GM21447 (cell line): ENCODE results near the gene EDIL3.
"Not testable (repeated sequence)": the region's sequence is repeated elsewhere in the genome, so short reads cannot be mapped to it uniquely, and the experiment has no call there.

Experiments
- ATAC-seq: cut with Tn5 transposase; IDR thresholded peaks from one replicate; pipeline ENCODE4 v1.9.1; 2021; ENCODE audit not compliant: unreplicated experiment

The EDIL3 gene

DNA sequence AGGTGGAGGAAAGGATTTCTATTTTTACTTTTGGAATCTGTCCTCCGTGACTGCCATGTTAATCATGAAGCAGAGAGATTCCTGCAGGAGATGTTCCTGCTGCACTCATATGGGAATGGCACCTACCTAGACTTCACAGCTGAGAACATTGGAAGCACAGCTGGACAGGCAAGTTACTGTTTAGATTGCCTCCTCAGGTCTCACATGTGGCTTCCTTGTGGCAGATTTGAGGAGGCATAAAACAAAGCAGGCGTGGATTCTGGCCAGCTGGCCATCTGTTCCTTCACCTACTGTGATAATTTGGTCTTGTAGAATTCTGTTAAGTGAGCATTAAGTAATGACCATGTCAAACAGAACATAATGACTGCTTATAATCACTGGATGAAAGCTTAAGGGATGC is 193.4 kb downstream of the EDIL3 start:
- no peak for ATAC-seq

GRCh38 chr5:84184857-84185256 is 199.8 kb downstream of the EDIL3 start:
- no peak for ATAC-seq

DNA sequence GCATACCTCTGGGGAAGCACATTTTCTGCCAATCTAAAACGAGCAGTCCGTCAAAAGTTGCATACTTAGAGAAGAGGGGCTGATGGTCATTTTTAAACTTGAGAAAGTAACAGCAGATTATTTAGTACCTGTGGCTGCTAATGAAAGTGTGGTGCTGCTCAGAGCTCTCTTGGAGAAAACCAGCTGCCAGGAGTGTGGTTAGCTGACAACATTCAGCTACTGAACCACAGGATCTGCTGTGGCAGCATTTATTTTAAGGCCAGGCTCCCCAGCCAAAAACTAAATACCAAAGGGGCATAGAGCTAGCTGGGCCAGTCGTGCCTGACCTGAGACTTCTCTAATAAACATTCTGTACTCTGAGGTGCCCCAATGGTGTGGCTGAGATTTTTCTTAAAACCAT is 203.6 kb downstream of the EDIL3 start:
- ATAC-seq: no peak

- no peak for ATAC-seq
These were observed 215.8 kb downstream of the EDIL3 start for GRCh38 chr5:84168841-84169240.

DNA sequence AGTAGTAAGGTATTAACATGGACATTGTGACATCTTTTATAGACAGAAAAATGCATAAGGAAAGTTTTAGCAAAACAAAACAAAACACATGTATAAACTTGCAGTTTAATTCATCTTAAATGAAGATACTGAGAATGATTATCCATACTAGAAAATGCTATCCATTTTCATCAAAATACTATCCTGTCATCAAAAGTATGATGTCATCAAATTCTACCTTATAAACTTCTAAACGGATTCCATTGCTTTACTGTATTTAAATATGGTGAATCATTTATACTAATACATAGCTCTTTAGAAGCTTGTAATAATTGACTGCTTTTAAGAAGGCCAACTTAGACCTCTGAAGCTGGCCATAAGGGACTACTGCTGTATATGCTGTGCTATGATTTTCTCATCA is 221.0 kb downstream of the EDIL3 start:
- no peak for ATAC-seq

GRCh38 chr5:84162695-84163094 is 222.0 kb downstream of the EDIL3 start:
- ATAC-seq: no peak

DNA sequence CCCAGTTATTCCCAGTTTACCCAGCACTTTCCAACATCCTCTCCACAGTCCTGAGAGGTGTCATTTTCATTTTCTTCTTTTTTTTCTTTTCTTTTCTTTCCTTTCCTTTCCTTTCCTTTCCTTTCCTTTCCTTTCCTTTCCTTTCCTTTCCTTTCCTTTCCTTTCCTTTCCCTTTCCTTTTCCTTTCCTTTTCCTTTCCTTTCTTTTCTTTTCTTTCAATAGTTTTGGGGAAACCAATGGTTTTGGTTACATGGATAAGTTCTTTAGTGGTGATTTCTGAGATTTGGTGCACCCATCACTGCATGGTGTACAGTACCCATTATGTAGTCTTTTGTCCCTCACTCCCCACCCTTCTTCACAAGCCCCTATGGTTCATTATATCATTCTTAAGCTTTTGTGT is 224.0 kb downstream of the EDIL3 start:
- ATAC-seq: not testable (repeated sequence)

GRCh38 chr5:84149094-84149493 is 235.6 kb downstream of the EDIL3 start:
- no peak for ATAC-seq

- no peak for ATAC-seq
These were observed 236.0 kb downstream of the EDIL3 start for GRCh38 chr5:84148651-84149050.

- ATAC-seq: no peak
These were observed 247.1 kb downstream of the EDIL3 start for GRCh38 chr5:84137541-84137940.

DNA sequence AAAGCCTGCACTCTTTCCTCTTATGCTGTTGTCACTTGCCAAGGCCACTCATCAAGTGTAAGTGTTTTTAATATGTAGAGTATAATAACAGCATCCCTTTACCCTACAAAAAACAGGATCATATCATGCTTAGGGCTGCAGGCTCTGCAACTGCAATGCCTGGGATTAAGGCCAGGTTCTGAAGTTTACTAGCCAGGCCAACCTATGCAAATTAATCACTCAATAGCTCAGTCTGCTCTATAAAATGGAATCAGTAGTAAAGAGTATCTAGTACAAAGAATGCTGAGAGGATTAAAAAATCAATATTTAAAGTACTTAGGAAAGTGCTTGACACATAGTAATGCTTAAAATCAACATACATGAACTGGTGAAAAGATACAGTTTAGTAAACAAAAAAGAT is 253.3 kb downstream of the EDIL3 start:
- ATAC-seq: no peak

DNA sequence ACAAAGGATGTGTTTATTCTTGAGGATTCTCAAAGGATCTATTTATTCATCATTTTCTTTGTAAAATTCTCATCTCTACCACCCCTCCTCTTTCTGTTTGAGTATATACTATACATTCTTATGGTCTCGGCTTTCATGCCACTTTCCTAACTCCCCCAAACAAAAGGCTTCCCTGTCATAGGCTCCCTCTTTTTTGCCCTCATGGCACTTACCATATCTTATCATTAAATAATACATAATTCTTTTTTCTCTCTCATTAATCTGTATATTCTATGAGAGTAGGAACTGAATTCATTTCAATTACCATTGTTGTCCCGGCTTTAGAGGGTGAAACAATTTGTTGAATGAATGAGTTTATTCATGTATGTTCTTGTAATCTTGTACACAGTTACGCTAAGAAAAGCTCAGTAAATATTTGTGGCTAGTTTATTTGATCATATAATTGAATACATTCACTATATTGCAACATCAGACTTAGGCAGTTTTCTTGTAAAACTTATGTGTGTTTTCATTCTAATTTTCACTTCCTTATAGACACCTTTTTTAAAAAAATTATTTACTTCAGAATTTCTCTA is 254.6 kb downstream of the EDIL3 start:
- no peak for ATAC-seq

- no peak for ATAC-seq
These were observed 259.5 kb downstream of the EDIL3 start for GRCh38 chr5:84125216-84125615.

DNA sequence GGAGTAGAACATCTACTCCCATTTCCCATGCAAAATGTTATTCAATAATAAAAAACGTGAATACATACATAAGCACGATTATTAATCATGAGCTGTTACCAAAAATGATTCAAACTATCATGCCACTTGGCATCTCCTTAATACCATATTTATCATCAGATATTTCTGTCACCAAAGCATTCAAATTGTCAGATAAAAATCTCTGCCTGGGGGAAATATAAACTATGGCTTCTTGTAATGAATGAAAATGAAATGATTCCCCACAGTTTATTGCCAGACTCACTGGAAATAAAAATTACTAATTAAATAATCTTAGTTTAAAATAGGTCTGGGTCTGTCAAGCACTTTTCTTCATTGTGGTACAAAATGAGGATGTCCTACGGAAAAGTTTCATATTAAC is 265.4 kb downstream of the EDIL3 start:
- ATAC-seq: no peak

DNA sequence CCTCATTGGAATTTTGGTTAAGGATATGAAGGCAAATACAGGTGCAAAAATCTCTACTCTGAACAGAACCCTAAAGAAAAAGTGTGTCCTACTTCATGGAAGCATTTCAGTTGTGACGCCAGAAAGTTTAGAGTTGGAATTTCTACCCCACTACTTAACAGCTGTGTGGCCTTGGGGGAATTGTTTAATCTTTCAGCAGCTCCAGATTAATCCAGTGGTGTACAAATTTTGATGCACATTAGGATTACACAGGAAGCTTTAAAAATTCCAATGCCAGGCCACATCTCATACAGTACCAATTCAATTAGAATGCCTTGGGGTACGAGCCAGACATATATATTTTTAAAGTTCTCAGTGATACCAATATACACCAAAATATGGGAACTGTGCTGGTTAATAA is 266.1 kb downstream of the EDIL3 start:
- ATAC-seq: no peak

DNA sequence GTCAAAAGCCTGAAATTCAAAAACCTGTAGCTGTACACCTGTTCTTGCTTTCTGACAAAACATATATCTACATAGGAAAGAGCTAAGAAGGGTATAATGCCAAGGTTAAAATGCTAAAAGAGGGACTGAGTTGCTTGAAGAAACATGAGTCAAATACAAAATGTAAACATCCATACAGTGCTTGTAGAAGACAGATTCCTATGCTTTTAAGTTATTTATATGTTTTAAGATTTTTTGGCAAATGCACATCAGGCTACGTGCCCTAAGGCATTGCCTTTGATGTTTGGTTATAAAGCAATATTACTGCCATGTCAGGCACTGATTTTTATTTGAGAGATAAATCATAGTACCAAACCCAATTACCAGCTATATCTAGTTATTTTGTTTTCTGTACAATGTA is 269.0 kb downstream of the EDIL3 start:
- ATAC-seq: no peak

GRCh38 chr5:84113246-84114105 is 271.2 kb downstream of the EDIL3 start:
- ATAC-seq: no peak

GRCh38 chr5:84092738-84093137 is 291.9 kb downstream of the EDIL3 start:
- ATAC-seq: no peak

- ATAC-seq: no peak
These were observed 293.4 kb downstream of the EDIL3 start for GRCh38 chr5:84091127-84091799.

- ATAC-seq: no peak
These were observed 295.7 kb downstream of the EDIL3 start for GRCh38 chr5:84088996-84089395.

DNA sequence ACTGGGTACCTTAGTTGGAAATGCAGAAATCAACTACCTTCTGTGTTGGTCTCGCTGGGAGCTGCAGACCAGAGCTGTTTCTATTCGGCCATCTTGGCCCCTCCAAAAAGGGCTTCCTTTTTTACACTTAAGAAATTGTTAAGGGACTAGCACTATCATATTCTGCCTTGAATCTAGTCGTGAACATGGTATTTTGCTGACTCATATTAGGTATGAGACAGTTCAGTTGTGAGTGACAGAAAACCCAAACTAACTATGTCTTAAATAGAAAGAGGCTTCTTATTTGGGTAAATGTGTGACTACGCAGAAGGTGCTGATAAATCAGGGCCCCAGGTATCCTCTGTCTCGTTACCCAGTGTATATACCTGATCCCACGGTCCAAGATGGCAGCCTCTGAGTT is 298.2 kb downstream of the EDIL3 start:
- no peak for ATAC-seq

- ATAC-seq: no peak
These were observed 299.2 kb downstream of the EDIL3 start for GRCh38 chr5:84085387-84086041.
